Measurements from ENCODE around the gene ATOH8.
A peak's percentile ranks its signal among the peaks of the same experiment; 100 is the strongest.

DNA sequence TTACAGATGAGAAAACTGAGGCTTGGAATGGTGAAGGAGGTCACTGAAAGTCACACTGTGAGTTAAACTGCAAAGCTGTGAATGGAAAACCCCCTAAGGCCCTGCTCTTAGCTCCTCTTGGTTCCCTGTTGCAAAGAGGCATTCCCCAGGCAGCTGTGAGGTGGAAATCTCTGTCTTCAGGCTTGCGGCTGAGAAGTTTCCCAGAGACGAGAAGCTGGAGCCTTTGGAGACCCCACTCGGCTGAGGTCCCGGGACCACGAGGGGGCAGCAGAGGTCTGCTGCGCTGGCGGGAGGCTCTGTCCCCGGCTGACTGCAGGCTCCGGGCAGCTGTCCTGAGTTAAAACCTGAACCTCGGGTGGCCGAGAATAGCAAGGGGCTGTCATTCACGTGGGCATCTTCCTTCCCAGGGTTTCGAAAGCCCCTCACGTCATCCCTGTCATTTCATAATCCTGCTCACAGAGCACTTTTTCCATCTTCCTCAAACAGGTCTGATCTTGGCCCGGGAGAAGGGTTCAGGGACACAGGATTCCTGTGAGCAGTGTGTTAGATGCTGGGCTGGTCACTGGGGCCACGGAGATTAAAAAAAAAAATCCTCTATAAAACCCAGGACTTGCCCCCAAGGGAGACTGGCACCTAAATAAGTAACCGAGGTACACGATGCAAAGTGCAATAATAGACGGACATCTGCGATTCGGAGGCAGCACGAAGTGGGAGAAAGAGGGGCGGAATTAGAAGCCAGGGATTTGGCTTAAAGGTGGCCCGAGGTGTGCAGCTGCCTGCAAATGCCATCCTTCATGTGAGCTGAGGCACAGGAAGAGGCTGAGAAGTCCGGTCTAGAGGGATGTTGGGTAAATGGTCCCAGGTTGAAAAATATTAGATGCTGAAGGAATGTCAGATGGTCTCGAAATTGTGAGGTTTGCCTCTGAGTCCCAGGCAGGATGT lies 24.6 kb upstream of the ATOH8 start:
- TF ChIP-seq CTCF (IDR thresholded peaks at IDR 0.05) (peak; percentile 96 to 99 (median 98)), POLR2A (IDR thresholded peaks at IDR 0.05) (no peak)

All from uterus (tissue), 2 donors.